GM21528 (cell line): ENCODE measurements around the gene GALR2.
A peak's percentile ranks its signal among the peaks of the same experiment; 100 is the strongest.

Source experiments
- ATAC-seq: cut with Tn5 transposase; IDR thresholded peaks from one replicate; pipeline ENCODE4 v1.9.1; 2021; ENCODE audit warnings: mild to moderate bottlenecking, moderate library complexity; ENCODE audit not compliant: unreplicated experiment, low FRiP score

The GALR2 gene

DNA sequence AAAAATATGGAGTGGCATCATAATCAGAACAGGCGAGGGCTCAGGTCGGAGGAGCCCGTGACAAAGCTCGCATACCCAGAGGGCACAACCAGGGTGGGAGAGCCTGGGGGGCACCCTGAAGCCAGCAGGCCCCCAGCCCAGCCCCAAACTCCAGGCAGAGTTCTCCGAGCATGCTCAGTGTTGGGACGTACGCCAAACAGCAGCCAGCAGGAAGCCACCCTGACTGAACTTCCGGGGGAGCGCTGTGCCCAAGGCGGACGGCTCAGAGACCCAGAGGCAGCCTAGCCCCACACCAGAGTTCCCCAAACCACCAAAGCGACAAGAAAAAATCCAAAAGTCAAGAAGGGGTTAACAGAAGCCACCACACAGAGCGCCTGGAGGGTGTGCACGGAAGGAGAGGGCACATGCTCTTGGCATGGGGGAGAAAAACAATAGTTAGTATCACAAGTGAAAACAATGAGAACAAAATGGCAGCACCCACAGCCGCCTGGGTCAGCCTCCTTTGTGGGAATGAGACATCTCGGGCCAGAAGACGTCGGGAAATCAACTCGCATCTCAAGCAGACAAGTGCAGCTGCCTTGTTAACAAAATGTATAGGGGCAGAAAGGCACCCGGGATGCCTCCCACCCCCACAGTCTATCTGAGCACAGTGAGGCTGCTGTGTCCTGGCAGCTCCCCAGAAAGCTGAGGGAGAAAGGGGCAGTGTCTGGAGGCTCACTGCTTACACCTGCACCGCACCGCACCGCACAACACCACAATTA is 17.1 kb downstream of the GALR2 start:
- ATAC-seq = no peak

GRCh38 chr17:76092526-76093413 is 18.2 kb downstream of the GALR2 start:
- ATAC-seq = no peak

DNA sequence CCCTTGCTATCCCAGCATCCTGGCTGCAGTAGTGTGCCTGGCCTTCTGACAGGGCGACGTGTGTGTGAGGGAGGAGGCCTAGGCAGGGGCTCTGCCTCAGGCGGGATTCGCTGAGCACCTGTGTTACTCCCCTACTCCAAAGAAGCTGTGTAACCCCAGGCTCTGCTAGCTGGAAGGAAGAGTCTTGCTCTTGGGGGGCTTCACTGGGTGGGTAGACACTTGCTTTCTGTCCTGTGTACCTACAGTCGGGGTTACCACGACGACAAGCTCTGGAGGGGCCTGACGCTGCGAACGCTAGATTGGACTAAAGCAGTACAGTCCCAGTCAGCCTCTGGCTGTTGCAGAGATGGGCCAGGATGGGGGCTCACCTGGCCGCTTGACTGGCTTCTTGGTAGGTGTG is 19.5 kb downstream of the GALR2 start:
- no peak for ATAC-seq

- no peak for ATAC-seq
Observed at GRCh38 chr17:76095943-76096342, 21.4 kb downstream of the GALR2 start.

DNA sequence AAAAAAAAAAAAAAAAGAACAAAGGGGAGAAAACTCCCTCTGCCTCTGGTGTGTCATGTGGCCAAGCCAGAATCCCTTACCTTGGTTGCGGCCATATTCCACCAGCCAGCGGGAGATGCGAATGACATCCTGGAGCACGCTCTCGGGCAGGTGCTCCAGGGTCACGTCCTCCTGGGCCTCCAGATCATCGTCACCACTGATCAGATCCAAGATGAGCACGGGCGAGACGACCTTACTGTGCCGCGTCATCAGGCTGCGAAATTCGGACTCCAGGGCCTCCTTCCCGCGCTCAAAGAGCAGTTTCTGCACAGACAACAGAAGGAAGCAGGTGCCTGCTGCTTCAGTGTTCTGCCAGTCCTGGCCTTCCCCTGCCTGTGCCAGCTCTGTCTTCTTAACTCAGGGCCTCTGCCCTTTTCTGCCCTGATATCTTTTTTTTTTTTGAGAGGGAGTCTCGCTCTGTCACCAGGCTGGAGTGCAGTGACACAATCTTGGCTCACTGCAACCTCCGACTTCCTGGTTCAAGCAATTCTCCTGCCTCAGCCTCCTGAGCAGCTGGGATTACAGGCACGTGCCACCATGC is 23.2 kb downstream of the GALR2 start:
- ATAC-seq = no peak

GRCh38 chr17:76102944-76103273 is 28.3 kb downstream of the GALR2 start:
- ATAC-seq = no peak

- peak; percentile 81 for ATAC-seq
Observed at GRCh38 chr17:76103274-76104139, 28.9 kb downstream of the GALR2 start, which contains the start of gene EXOC7. Gene EXOC7 (minus strand): TSS chr17:76103787. CDS start chr17:76103692, 95 bp downstream.

DNA sequence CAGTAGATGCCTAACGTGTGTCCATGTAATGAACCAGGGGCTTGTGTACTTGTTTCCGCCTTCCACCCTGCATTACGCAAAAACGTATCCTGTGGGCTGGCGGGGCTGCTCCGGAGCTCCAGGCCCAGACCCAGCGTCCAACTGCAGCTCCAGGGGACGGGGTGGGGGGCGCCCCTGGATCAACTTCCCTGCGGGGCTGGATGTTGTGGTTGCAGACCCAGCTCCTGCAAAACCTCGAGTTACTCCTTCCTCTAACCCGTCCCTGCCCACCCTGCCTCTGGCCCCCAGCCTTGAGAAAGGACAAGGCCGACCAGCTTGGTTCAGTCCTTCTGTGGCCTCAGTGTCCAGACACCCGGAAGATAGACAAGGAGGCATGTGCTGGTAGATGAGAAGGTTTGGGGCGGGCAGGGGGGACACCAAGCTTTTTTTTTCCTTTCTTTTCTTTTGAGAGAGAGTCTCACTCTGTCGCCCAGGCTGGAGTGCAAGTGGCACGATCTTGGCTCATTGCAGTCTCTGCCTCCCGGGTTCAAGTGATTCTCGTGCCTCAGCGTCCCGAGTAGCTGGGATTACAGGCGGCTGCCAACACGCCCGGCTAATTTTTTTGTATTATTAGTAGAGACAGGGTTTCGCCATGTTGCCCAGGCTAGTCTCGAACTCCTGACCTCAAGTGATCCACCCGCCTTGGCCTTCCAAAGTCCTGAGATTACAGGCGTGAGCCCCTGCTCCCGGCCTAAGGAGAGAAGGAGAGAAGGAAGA is 29.7 kb downstream of the GALR2 start:
- no peak for ATAC-seq

DNA sequence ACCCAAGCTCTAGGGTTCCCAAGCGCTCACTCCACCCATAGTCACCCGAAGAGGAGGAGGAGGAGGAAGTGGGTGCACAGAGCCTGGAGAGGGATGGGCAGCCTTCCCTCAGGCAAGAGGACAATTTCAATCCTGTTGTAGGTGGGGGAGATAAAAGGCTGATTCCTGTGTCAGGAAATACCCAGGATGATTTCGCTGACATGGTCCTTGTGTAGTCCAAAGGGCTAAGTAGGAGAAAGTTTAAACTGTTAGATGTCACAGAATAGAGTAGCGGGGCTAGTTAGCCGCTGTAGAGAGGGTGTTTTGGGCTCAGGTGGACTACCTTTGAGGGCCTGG is 30.3 kb downstream of the GALR2 start:
- no peak for ATAC-seq

DNA sequence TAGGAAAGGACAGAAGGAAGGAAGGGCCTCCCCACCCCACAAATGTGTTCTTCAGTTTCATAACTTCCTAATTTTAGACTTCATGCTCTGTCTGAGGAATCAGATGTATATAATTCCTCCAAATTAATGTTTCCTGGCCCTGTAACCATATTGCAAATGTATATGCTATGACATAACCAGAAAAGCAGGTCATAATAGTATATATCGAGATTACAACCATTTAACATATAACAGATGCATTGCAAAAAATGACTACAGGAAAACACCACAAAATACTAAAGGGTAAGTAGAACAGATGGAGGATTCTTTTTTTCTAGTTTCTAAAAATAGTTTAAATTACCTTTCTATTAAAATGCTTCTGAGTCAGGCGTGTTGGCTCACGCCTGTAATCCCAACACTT is 32.1 kb downstream of the GALR2 start:
- no peak for ATAC-seq

DNA sequence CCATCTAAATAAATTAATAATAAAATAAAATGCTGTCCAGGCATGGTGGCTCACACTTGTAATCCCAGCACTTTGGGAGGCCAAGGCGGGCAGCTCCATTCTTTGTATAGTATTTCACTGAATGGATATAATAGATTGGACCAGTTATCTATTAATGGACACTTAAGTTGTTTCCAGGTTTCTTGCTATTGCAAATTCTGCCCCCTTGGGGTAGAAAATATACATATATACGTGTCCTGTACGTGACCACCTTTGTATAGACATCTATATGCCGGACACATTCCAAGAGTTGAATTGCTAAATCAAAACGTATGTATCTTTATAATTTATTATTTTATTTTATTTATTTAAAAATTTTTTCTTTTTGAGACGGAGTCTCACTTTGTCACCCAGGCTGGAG is 32.9 kb downstream of the GALR2 start:
- no peak for ATAC-seq

DNA sequence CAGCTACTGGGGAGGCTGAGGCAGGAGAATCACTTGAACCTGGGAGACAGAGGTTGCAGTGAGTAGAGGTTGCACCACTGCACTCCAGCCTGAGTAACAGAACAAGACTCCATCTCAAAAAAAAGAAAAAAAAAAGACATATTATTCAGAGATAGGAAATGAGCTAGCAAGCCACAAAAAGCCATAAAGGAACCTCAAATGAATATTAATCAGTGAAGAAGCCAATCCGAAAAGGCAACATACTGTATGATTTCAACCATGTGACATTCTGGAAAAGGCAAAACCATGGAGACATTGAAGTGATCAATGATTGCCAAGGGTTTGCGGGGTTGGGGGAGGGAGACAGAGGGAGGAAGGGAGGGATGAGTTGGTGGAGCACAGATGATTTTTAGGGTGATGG is 37.4 kb downstream of the GALR2 start:
- no peak for ATAC-seq

DNA sequence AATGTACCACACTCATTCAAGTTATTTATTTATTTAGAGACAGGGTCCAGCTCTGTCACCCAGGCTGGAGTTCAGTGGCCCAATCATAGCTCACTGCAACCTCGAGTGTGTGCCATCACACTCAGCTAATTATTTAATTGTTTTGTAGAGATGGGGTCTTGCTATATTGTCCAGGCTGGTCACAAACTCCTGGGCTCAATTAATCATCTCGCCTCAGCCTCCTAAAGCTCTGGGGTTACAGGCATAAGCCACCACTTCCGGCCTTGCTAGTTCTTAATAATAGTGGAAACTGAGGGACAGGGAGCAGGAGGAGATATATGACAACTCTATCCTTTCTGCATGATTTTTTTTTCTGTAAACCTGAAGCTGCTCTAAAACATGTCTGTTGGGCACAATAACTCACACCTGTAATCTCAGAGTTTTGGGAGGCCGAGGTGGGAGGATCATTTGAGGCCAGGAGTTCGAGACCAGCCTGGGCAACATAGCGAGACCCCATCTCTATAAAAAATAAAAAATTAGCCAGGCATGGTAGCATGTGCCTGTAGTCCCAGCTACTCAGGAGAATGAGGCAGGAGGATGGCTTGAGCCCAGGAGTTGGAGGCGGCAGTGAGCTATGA is 40.7 kb downstream of the GALR2 start:
- ATAC-seq = no peak

- no peak for ATAC-seq
Observed at GRCh38 chr17:76119409-76120371, 45.1 kb downstream of the GALR2 start.

GRCh38 chr17:76120658-76121008 is 46.1 kb downstream of the GALR2 start:
- ATAC-seq = no peak

DNA sequence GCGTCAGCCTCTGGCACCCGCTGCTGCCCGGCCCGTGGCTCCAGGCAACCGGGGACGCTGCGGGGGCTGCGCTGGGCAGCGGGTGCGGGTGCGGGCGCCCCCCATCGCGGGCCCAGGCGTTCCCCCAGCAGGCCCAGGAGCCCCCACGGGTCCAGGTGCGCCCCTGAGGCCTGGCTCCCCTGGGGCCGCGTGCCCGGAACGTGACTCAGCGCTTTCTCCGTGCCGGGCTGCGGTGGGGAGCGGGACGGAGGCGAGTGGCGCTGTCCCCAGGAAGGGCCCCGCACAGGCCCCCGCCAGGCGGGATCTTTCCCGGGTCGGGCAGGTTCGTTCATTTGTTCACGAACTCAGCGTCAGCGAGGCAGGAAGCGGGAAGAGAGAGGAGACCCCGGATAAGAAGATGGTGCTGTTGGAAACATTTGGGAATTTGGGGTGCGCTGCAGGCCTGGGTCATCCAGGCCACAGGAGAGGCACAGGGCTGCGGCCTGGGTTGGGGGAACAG is 47.4 kb downstream of the GALR2 start:
- no peak for ATAC-seq

- ATAC-seq = no peak
Observed at GRCh38 chr17:76122431-76123190, 48.0 kb downstream of the GALR2 start.

DNA sequence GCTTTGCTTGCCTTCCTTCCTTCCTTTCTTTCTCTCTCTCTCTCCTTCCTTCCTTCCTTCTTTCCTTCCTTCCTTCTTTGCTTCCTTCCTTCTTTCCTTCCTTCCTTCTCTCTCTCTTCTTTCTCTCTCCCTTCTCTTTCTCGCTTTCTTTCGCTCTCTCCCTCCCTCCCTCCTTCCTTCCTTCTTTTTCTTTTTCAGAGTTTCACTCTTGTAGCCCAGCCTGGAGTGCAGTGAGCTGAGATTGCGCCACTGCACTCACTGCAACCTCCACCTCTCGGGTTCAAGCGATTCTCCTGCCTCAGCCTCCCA is 48.6 kb downstream of the GALR2 start:
- ATAC-seq = no peak
